SK-N-SH (cell line): Measurements from ENCODE around the gene CYFIP1. TPM values are rescaled to one million over a fixed set of nuclear protein-coding genes. Genes with fewer than 3 reads are reported as not detected.

ENCODE experiments used
- CTCF ChIA-PET: fragments of 300-600, 350-600 bp; formaldehyde crosslinking; extraction: SDS; loops from one replicate; lab custom pipeline; 2021; lab: Yijun Ruan, JAX
- POLR2A ChIA-PET: fragments of 350-600 bp; sonication (Branson Sonifier 250); formaldehyde crosslinking; extraction: SDS; loops from one replicate; lab custom pipeline; 2020; ENCODE audit warnings: antibody characterized with exemption, inconsistent platforms; lab: Yijun Ruan, JAX
- DNase-seq: peaks from one replicate; pipeline ENCODE4 v3.0.0; 2012
- H2AFZ ChIP-seq: fragments of 200-600 bp; sonication (generic); 2 replicates; pipeline ENCODE4 v1.8.1; 2016; ENCODE audit warnings: antibody characterized with exemption, mild to moderate bottlenecking, low read depth
- H3F3A ChIP-seq: fragments of 200-600 bp; sonication (generic); replicated peaks from 2 replicates; pipeline ENCODE3; 2016; ENCODE audit warnings: antibody characterized with exemption, mild to moderate bottlenecking; ENCODE audit not compliant: insufficient read depth
- H3K27ac ChIP-seq, 2 experiments: fragments of 200-500 bp in 1 of 2; fragments of 200-600 bp in 1 of 2; sonication (Bioruptor generic) in 1 of 2; sonication (generic), shearing (Covaris generic) in 1 of 2; 2 replicates each; pipeline versions ENCODE4 v1.5.1 to v1.6.1; 2014 to 2016; ENCODE audit warnings: low read depth in 2 of 2, inconsistent platforms in 1 of 2, low read length in 1 of 2, mild to moderate bottlenecking in 1 of 2, mixed read lengths in 1 of 2
- H3K27me3 ChIP-seq: fragments of 200-600 bp; sonication (generic), shearing (Covaris generic); 2 replicates; pipeline ENCODE4 v1.6.1; 2016; ENCODE audit warnings: mixed run types; ENCODE audit not compliant: insufficient read depth
- H3K36me3 ChIP-seq, 2 experiments: fragments of 200-500 bp in 1 of 2; fragments of 200-600 bp in 1 of 2; sonication (Bioruptor generic) in 1 of 2; sonication (generic) in 1 of 2; replicated peaks in 1 of 2; 2 replicates each; pipeline versions ENCODE3 to v1.5.1; 2014 to 2016; ENCODE audit warnings: low read length in 1 of 2, mild to moderate bottlenecking in 1 of 2; ENCODE audit not compliant: insufficient read depth in 2 of 2, control insufficient read depth in 1 of 2
- H3K4me1 ChIP-seq, 2 experiments: fragments of 200-500 bp in 1 of 2; fragments of 200-600 bp in 1 of 2; sonication (Bioruptor generic) in 1 of 2; sonication (generic), shearing (Covaris generic) in 1 of 2; 2 replicates each; pipeline versions ENCODE4 v1.5.1 to v1.6.1; 2014 to 2016; ENCODE audit warnings: low read depth in 1 of 2, low read length in 1 of 2, mixed run types in 1 of 2; ENCODE audit not compliant: insufficient read depth in 2 of 2, control insufficient read depth in 1 of 2
- H3K4me2 ChIP-seq: fragments of 200-600 bp; sonication (generic), shearing (Covaris generic); 2 replicates; pipeline ENCODE4 v1.6.1; 2017; ENCODE audit warnings: mixed run types
- H3K4me3 ChIP-seq, 2 experiments: fragments of 200-500 bp in 1 of 2; fragments of 200-600 bp in 1 of 2; sonication (Bioruptor generic) in 1 of 2; sonication (generic), shearing (Covaris generic) in 1 of 2; 2 replicates each; pipeline versions ENCODE4 v1.5.1 to v1.8.1; 2014 to 2016; ENCODE audit warnings: low read depth in 2 of 2, inconsistent platforms in 1 of 2, low read length in 1 of 2, mild to moderate bottlenecking in 1 of 2, mixed read lengths in 1 of 2, moderate library complexity in 1 of 2
- H3K79me2 ChIP-seq: fragments of 200-600 bp; sonication (generic); 2 replicates; pipeline ENCODE4 v1.8.1; 2017; ENCODE audit warnings: mild to moderate bottlenecking; ENCODE audit not compliant: insufficient read depth
- H3K9ac ChIP-seq: fragments of 200-600 bp; sonication (generic); 2 replicates; pipeline ENCODE4 v1.6.1; 2017; ENCODE audit warnings: mixed run types
- H3K9me2 ChIP-seq: fragments of 200-600 bp; sonication (generic); 2 replicates; pipeline ENCODE4 v1.6.1; 2017; ENCODE audit warnings: mixed run types
- H3K9me3 ChIP-seq: fragments of 200-600 bp; sonication (generic); 2 replicates; pipeline ENCODE4 v1.6.1; 2017; ENCODE audit warnings: mixed run types, mild to moderate bottlenecking, moderate library complexity
- H4K20me1 ChIP-seq: fragments of 200-600 bp; sonication (generic); 2 replicates; pipeline ENCODE4 v1.6.1; 2017; ENCODE audit warnings: mild to moderate bottlenecking, mixed run types; ENCODE audit not compliant: insufficient read depth
- ELF1 ChIP-seq: IDR thresholded peaks from 2 replicates; pipeline ENCODE4 v1.4.0; 2012
- EZH2phosphoT487 ChIP-seq: fragments of 200-600 bp; sonication (generic); IDR thresholded peaks from 2 replicates; pipeline ENCODE4 v1.6.1; 2017; ENCODE audit warnings: low read depth, mixed run types, mild to moderate bottlenecking, antibody characterized with exemption, moderate library complexity, borderline replicate concordance
- GABPA ChIP-seq: IDR thresholded peaks from 2 replicates; pipeline ENCODE4 v1.4.0; 2012; ENCODE audit warnings: low read depth, mild to moderate bottlenecking
- MEF2A ChIP-seq: IDR thresholded peaks from 2 replicates; pipeline ENCODE4 v1.4.0; 2012; ENCODE audit warnings: low read depth, borderline replicate concordance
- MXI1 ChIP-seq: IDR thresholded peaks from 2 replicates; pipeline ENCODE4 v1.6.1; 2012; ENCODE audit warnings: mild to moderate bottlenecking, low read depth, low read length, improper control_type of control experiment
- RAD21 ChIP-seq: IDR thresholded peaks from 2 replicates; pipeline ENCODE4 v1.6.1; 2012; ENCODE audit warnings: mild to moderate bottlenecking, low read length
- RCOR1 ChIP-seq: fragments of 150-350 bp; IDR thresholded peaks from 2 replicates; pipeline ENCODE4 v1.6.1; 2017; ENCODE audit warnings: antibody characterized with exemption, low read length
- RXRA ChIP-seq: IDR thresholded peaks from 2 replicates; pipeline ENCODE4 v1.4.0; 2012; ENCODE audit warnings: low read depth, mild to moderate bottlenecking, borderline replicate concordance
- SIN3A ChIP-seq: IDR thresholded peaks from 2 replicates; pipeline ENCODE4 v1.6.1; 2012; ENCODE audit warnings: low read depth, mild to moderate bottlenecking, low read length, moderate library complexity, borderline replicate concordance
- SMC3 ChIP-seq: IDR thresholded peaks from 2 replicates; pipeline ENCODE4 v1.6.1; 2012; ENCODE audit warnings: low read depth, low read length, improper control_type of control experiment
- TAF1 ChIP-seq: IDR thresholded peaks from 2 replicates; pipeline ENCODE4 v1.6.1; 2012; ENCODE audit warnings: low read depth, mild to moderate bottlenecking, low read length, moderate library complexity, borderline replicate concordance
- TCF12 ChIP-seq: IDR thresholded peaks from 2 replicates; pipeline ENCODE4 v1.4.0; 2012
- WGBS: methylation state at CpG from one replicate; pipeline ENCODE4 v1.1.6; 2017; ENCODE audit warnings: low lambda C conversion rate; 5-methylcytosine and 5-hydroxymethylcytosine counted together
- polyA plus RNA-seq, 3 experiments: library from polyadenylated mRNA; depleted of rRNA; stranded (reverse); fragments of >200 nt; gene quantifications; 2 replicates each; pipeline ENCODE4 v1.2.3, GENCODE V29; 2012
- TF ChIP-seq, protein P1 (sequence below): IDR thresholded peaks from 2 replicates; pipeline ENCODE4 v1.6.1; 2012; ENCODE audit warnings: mild to moderate bottlenecking, low read depth, low read length, moderate library complexity
- TF ChIP-seq, protein P2 (sequence below): fragments of 200-600 bp; sonication (generic); IDR thresholded peaks from 2 replicates; pipeline ENCODE4 v1.6.1; 2017; ENCODE audit warnings: antibody characterized with exemption, mild to moderate bottlenecking, moderate library complexity
- TF ChIP-seq, protein P3 (sequence below): IDR thresholded peaks from 2 replicates; pipeline ENCODE4 v1.4.0; 2012; ENCODE audit warnings: low read depth
- TF ChIP-seq, protein P4 (sequence below): fragments of 150-350 bp; IDR thresholded peaks from 2 replicates; pipeline ENCODE4 v1.6.1; 2016; ENCODE audit warnings: mild to moderate bottlenecking, low read depth, low read length
- TF ChIP-seq, protein P5 (sequence below): IDR thresholded peaks from 2 replicates; pipeline ENCODE4; 2012

The CYFIP1 gene
- polyA plus RNA-seq, 1 of the 3 experiments (the other 2 are of a cell fraction): 53.4 TPM

DNA sequence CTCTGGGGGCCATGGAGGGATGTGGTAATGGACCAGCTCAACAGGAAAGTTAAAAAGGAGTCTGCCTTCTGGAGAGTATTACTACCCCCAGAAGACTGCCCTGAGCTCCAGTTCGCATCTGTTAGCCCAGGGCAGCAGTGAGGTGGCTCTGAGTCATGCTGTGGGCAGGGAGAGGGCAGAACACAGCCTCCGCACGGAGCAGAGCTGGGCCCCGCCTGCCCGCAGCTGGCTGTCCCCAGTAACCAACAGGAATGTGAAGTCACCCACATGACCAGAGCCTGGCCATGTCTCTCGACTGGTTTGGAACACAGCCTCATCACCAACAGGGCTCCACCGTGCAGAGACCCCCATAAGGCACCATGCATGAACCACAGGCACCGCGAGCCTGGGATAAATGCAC, 62.1 kb downstream of the CYFIP1 start:
- Histone ChIP-seq H3K9ac (no peak overlapping the region), H3K4me3 (no peak overlapping the region), H4K20me1 (no peaks in the 10 kb centered on the region), H3K27ac (no peak overlapping the region), H3K9me2 (no peaks in the 10 kb centered on the region), H3K4me2 (no peak overlapping the region), H3K27me3 (no peaks in the 10 kb centered on the region), H3K79me2 (no peaks in the 10 kb centered on the region), H3K9me3 (no peaks in the 10 kb centered on the region), H2AFZ (no peak overlapping the region), H3K36me3 (peaks cover 10 to 44% of the 10 kb centered on the region in 2 experiments), H3K4me1 (no peaks in the 10 kb centered on the region), H3F3A (no peaks in the 10 kb centered on the region)
- no peak for DNase-seq
- POLR2A ChIA-PET: no interaction called here
- CTCF ChIA-PET: no interaction called here
- no peak for TF ChIP-seq SMC3
- TF ChIP-seq RAD21: no peak
- TF ChIP-seq ELF1: no peak
- TF ChIP-seq MXI1: no peak
- TF ChIP-seq EZH2phosphoT487: no peak
- no peak for TF ChIP-seq TCF12
- TF ChIP-seq RXRA: no peak
- TF ChIP-seq, protein P1, sequence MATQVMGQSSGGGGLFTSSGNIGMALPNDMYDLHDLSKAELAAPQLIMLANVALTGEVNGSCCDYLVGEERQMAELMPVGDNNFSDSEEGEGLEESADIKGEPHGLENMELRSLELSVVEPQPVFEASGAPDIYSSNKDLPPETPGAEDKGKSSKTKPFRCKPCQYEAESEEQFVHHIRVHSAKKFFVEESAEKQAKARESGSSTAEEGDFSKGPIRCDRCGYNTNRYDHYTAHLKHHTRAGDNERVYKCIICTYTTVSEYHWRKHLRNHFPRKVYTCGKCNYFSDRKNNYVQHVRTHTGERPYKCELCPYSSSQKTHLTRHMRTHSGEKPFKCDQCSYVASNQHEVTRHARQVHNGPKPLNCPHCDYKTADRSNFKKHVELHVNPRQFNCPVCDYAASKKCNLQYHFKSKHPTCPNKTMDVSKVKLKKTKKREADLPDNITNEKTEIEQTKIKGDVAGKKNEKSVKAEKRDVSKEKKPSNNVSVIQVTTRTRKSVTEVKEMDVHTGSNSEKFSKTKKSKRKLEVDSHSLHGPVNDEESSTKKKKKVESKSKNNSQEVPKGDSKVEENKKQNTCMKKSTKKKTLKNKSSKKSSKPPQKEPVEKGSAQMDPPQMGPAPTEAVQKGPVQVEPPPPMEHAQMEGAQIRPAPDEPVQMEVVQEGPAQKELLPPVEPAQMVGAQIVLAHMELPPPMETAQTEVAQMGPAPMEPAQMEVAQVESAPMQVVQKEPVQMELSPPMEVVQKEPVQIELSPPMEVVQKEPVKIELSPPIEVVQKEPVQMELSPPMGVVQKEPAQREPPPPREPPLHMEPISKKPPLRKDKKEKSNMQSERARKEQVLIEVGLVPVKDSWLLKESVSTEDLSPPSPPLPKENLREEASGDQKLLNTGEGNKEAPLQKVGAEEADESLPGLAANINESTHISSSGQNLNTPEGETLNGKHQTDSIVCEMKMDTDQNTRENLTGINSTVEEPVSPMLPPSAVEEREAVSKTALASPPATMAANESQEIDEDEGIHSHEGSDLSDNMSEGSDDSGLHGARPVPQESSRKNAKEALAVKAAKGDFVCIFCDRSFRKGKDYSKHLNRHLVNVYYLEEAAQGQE: no peak
- TF ChIP-seq SIN3A: no peak
- TF ChIP-seq MEF2A: no peak
- TF ChIP-seq GABPA: no peak
- TF ChIP-seq, protein P2, sequence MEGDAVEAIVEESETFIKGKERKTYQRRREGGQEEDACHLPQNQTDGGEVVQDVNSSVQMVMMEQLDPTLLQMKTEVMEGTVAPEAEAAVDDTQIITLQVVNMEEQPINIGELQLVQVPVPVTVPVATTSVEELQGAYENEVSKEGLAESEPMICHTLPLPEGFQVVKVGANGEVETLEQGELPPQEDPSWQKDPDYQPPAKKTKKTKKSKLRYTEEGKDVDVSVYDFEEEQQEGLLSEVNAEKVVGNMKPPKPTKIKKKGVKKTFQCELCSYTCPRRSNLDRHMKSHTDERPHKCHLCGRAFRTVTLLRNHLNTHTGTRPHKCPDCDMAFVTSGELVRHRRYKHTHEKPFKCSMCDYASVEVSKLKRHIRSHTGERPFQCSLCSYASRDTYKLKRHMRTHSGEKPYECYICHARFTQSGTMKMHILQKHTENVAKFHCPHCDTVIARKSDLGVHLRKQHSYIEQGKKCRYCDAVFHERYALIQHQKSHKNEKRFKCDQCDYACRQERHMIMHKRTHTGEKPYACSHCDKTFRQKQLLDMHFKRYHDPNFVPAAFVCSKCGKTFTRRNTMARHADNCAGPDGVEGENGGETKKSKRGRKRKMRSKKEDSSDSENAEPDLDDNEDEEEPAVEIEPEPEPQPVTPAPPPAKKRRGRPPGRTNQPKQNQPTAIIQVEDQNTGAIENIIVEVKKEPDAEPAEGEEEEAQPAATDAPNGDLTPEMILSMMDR: no peak
- no peak for TF ChIP-seq RCOR1
- TF ChIP-seq, protein P3, sequence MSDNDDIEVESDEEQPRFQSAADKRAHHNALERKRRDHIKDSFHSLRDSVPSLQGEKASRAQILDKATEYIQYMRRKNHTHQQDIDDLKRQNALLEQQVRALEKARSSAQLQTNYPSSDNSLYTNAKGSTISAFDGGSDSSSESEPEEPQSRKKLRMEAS: no peak
- TF ChIP-seq TAF1: no peak
- TF ChIP-seq, protein P4, sequence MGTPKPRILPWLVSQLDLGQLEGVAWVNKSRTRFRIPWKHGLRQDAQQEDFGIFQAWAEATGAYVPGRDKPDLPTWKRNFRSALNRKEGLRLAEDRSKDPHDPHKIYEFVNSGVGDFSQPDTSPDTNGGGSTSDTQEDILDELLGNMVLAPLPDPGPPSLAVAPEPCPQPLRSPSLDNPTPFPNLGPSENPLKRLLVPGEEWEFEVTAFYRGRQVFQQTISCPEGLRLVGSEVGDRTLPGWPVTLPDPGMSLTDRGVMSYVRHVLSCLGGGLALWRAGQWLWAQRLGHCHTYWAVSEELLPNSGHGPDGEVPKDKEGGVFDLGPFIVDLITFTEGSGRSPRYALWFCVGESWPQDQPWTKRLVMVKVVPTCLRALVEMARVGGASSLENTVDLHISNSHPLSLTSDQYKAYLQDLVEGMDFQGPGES: no peak
- TF ChIP-seq, protein P5, sequence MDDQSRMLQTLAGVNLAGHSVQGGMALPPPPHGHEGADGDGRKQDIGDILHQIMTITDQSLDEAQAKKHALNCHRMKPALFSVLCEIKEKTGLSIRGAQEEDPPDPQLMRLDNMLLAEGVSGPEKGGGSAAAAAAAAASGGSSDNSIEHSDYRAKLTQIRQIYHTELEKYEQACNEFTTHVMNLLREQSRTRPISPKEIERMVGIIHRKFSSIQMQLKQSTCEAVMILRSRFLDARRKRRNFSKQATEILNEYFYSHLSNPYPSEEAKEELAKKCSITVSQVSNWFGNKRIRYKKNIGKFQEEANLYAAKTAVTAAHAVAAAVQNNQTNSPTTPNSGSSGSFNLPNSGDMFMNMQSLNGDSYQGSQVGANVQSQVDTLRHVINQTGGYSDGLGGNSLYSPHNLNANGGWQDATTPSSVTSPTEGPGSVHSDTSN: no peak
- 70% methylated on average over 3 of the region's 9 CpGs for WGBS
